DOHH2 (cell line): ENCODE measurements around the gene BCOR.

Source experiments
- H3F3A ChIP-seq: fragments of 200-600 bp; sonication (generic), shearing (Covaris generic); 2 replicates; pipeline ENCODE4 v1.6.0; 2016; ENCODE audit warnings: antibody characterized with exemption, mild to moderate bottlenecking; ENCODE audit not compliant: control insufficient read depth, insufficient read depth
- H3K27ac ChIP-seq: fragments of 200-600 bp; sonication (generic); 2 replicates; pipeline ENCODE4 v1.5.1; 2014; ENCODE audit warnings: low read depth, mild to moderate bottlenecking, low read length, moderate library complexity
- H3K27me3 ChIP-seq: fragments of 200-600 bp; sonication (generic); 2 replicates; pipeline ENCODE4 v1.6.1; 2014; ENCODE audit warnings: mild to moderate bottlenecking, low read length, mixed read lengths; ENCODE audit not compliant: control insufficient read depth
- H3K36me3 ChIP-seq: fragments of 200-600 bp; sonication (generic); 2 replicates; pipeline ENCODE4 v1.6.1; 2014; ENCODE audit warnings: mild to moderate bottlenecking, low read length, moderate library complexity, mixed read lengths; ENCODE audit not compliant: control insufficient read depth
- H3K4me1 ChIP-seq: fragments of 200-600 bp; sonication (generic); 2 replicates; pipeline ENCODE4 v1.6.1; 2014; ENCODE audit warnings: mild to moderate bottlenecking, low read length, mixed read lengths; ENCODE audit not compliant: control insufficient read depth
- H3K4me2 ChIP-seq: fragments of 200-600 bp; sonication (generic); 2 replicates; pipeline ENCODE4 v1.6.0; 2014; ENCODE audit warnings: mild to moderate bottlenecking, low read length, moderate library complexity
- H3K4me3 ChIP-seq: fragments of 200-600 bp; sonication (generic); 2 replicates; pipeline ENCODE4 v1.5.1; 2014; ENCODE audit warnings: mild to moderate bottlenecking, low read length, mixed read lengths
- H3K79me2 ChIP-seq: fragments of 200-600 bp; sonication (generic); 2 replicates; pipeline ENCODE4 v1.6.1; 2014; ENCODE audit warnings: mild to moderate bottlenecking, low read length, mixed read lengths; ENCODE audit not compliant: control insufficient read depth
- H3K9me2 ChIP-seq: fragments of 200-600 bp; sonication (generic); replicated peaks from 2 replicates; pipeline ENCODE4 v1.6.1; 2014; ENCODE audit warnings: mild to moderate bottlenecking, low read length, mixed read lengths; ENCODE audit not compliant: control insufficient read depth
- H3K9me3 ChIP-seq: fragments of 200-600 bp; sonication (generic); 2 replicates; pipeline ENCODE4 v1.6.1; 2014; ENCODE audit warnings: antibody characterized with exemption, low read length, mixed read lengths; ENCODE audit not compliant: control insufficient read depth, insufficient read depth
- H4K20me1 ChIP-seq: fragments of 200-600 bp; sonication (generic); 2 replicates; pipeline ENCODE4 v1.6.0; 2014; ENCODE audit warnings: low read depth, mild to moderate bottlenecking, antibody characterized with exemption, low read length, moderate library complexity; ENCODE audit not compliant: control insufficient read depth, insufficient read depth
- EZH2phosphoT487 ChIP-seq: fragments of 200-600 bp; sonication (generic); IDR thresholded peaks from 2 replicates; pipeline ENCODE4 v1.6.1; 2017; ENCODE audit warnings: borderline replicate concordance, mild to moderate bottlenecking, antibody characterized with exemption, low read length, moderate library complexity, mixed read lengths
- TF ChIP-seq, protein P1 (sequence below): fragments of 200-600 bp; sonication (generic); IDR thresholded peaks from one replicate; pipeline ENCODE4 v1.5.1; 2014; ENCODE audit warnings: antibody characterized with exemption, mild to moderate bottlenecking, low read depth, low read length; ENCODE audit not compliant: poor library complexity, severe bottlenecking

The BCOR gene

GRCh38 chrX:40062525-40063155, 35.1 kb downstream of the BCOR start:
- Histone ChIP-seq H3F3A (no peaks in the 10 kb centered on the region), H3K4me3 (no peak overlapping the region), H3K27me3 (no peaks in the 10 kb centered on the region), H3K27ac (no peak overlapping the region), H3K4me2 (no peak overlapping the region), H3K36me3 (peaks cover 84% of the 10 kb centered on the region), H3K4me1 (no peaks in the 10 kb centered on the region), H3K9me3 (no peaks in the 10 kb centered on the region), H4K20me1 (no peaks in the 10 kb centered on the region), H3K9me2 (no peaks in the 10 kb centered on the region), H3K79me2 (peaks cover 4% of the 10 kb centered on the region; the same call in 1 of the 2 replicates)
- TF ChIP-seq, protein P1, sequence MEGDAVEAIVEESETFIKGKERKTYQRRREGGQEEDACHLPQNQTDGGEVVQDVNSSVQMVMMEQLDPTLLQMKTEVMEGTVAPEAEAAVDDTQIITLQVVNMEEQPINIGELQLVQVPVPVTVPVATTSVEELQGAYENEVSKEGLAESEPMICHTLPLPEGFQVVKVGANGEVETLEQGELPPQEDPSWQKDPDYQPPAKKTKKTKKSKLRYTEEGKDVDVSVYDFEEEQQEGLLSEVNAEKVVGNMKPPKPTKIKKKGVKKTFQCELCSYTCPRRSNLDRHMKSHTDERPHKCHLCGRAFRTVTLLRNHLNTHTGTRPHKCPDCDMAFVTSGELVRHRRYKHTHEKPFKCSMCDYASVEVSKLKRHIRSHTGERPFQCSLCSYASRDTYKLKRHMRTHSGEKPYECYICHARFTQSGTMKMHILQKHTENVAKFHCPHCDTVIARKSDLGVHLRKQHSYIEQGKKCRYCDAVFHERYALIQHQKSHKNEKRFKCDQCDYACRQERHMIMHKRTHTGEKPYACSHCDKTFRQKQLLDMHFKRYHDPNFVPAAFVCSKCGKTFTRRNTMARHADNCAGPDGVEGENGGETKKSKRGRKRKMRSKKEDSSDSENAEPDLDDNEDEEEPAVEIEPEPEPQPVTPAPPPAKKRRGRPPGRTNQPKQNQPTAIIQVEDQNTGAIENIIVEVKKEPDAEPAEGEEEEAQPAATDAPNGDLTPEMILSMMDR, result no peak
- no peak for TF ChIP-seq EZH2phosphoT487

DNA sequence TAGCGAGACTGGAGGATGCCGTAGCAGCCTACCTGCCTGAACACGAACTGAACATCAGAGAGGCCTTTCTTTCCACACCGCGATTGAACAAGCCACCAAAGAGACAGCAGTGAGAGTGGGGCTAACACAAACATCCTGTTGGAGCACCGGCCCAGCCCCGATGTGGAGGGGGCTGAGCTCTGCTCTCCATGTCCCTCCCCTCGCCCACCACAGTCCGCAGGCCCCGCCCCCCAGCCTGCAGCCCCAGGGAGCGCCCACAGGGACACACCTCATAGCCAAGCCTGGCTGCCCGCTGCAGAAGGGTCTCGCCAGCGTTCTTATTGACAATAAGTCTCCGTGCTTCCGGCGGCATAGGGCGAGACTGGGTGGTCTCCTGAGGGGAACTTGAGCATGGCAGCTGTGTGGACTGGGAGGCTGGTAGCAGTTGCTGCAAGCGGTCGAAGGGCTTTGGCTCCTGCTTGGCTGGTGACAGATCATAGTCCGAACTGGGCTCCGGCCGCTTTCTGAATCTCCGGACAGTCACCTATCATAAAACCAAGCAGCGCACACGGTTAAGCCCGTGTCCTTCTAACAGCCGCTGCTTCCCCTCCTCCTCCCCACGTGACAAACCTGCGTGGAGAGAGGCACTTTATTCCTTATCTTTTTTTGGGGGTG, 35.8 kb downstream of the BCOR start:
- no peak overlapping the region for H3K4me2 ChIP-seq
- no peaks in the 10 kb centered on the region for H3K27me3 ChIP-seq
- peaks cover 86% of the 10 kb centered on the region for H3K36me3 ChIP-seq
- H3K4me3 ChIP-seq, result no peak overlapping the region
- no peak for TF ChIP-seq EZH2phosphoT487
- TF ChIP-seq, protein P1, result no peak
- no peaks in the 10 kb centered on the region for H3K9me3 ChIP-seq
- no peaks in the 10 kb centered on the region for H3F3A ChIP-seq
- no peaks in the 10 kb centered on the region for H3K79me2 ChIP-seq
- H4K20me1 ChIP-seq, result no peaks in the 10 kb centered on the region
- no peaks in the 10 kb centered on the region for H3K9me2 ChIP-seq
- no peaks in the 10 kb centered on the region for H3K4me1 ChIP-seq
- no peak overlapping the region for H3K27ac ChIP-seq

DNA sequence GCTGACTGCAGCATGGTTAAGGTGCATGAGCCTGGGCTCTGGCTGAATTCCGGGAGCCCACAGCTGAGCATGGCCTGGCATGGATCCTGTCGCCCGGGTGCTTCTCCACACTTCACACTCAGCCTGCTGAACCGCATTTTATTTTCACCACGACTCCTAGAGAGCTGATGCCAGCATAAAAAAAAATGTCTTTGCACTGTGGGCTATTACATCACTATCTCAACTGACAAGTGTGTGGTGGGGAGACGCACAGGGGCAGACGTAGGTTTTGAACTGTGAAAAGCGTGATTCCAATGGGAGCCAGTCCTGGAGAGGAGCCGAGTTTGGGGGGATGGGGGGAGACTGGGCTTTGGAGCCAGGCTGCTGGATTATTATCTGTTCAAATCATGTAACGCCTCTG, 36.8 kb downstream of the BCOR start:
- no peaks in the 10 kb centered on the region for H4K20me1 ChIP-seq
- peaks cover 86% of the 10 kb centered on the region for H3K36me3 ChIP-seq
- no peak overlapping the region for H3K27ac ChIP-seq
- H3K9me3 ChIP-seq, result no peaks in the 10 kb centered on the region
- no peaks in the 10 kb centered on the region for H3K4me1 ChIP-seq
- H3F3A ChIP-seq, result no peaks in the 10 kb centered on the region
- TF ChIP-seq, protein P1, result no peak
- TF ChIP-seq EZH2phosphoT487, result no peak
- H3K4me3 ChIP-seq, result no peak overlapping the region
- no peaks in the 10 kb centered on the region for H3K27me3 ChIP-seq
- H3K9me2 ChIP-seq, result no peaks in the 10 kb centered on the region
- H3K79me2 ChIP-seq, result no peaks in the 10 kb centered on the region
- no peak overlapping the region for H3K4me2 ChIP-seq
